HepG2 (cell line): ENCODE results near the gene FNDC10. TPM values are rescaled to one million over a fixed set of nuclear protein-coding genes. Genes with fewer than 3 reads are reported as not detected.
A peak's percentile ranks its signal among the peaks of the same experiment; 100 is the strongest.

Experiments
- ATAC-seq: fragments of 200-7000 bp; cut with Tn5 transposase; 3 replicates; pipeline ENCODE4 v1.9.1; 2020; ENCODE audit warnings: mild to moderate bottlenecking, moderate library complexity
- BruUV-seq: library from RNA; stranded (reverse); fragments of 400-500 nt; replicated peaks from 2 replicates; lab custom pipeline; 2021; lab: Mats Ljungman, UMichigan
- CTCF ChIA-PET: fragments of 300-600 bp; formaldehyde crosslinking; extraction: SDS; loops from one replicate; lab custom pipeline; 2021; ENCODE audit warnings: low total read pairs, inconsistent platforms, low intra/inter-chr PET ratio; lab: Yijun Ruan, JAX
- POLR2A ChIA-PET: fragments of 350-600 bp; sonication (Branson Sonifier 250); formaldehyde crosslinking; loops from one replicate; lab custom pipeline; 2020; ENCODE audit warnings: antibody characterized with exemption, inconsistent platforms; lab: Yijun Ruan, JAX
- DNase-seq: peaks from one replicate; pipeline ENCODE4 v3.0.0-alpha.2; 2015; ENCODE audit warnings: low spot score
- FAIRE-seq: peaks from 3 replicates; lab custom pipeline; 2011; peaks lifted over from hg19 to GRCh38; lab: Jason Lieb, UNC
- H2AFZ ChIP-seq: one replicate; pipeline ENCODE4 v1.6.1; 2011; ENCODE audit warnings: low read length, inconsistent platforms
- H3K27ac ChIP-seq: fragments of 300-600 bp; 3 replicates; pipeline ENCODE4 v1.8.0; 2011; ENCODE audit warnings: mixed run types, mild to moderate bottlenecking, mixed read lengths, low read length, inconsistent platforms; ENCODE audit not compliant: insufficient read depth; ENCODE audit errors: extremely low read length
- H3K27me3 ChIP-seq, 2 experiments: fragments of 200-600 bp in 1 of 2; 2 replicates in 1 of 2; 3 replicates in 1 of 2; pipeline versions ENCODE4 v1.6.0 to v1.8.0; 2011; ENCODE audit warnings: low read length in 2 of 2, mild to moderate bottlenecking in 2 of 2, moderate library complexity in 2 of 2, inconsistent platforms in 1 of 2; ENCODE audit not compliant: insufficient read depth in 2 of 2, control insufficient read depth in 1 of 2
- H3K36me3 ChIP-seq, 2 experiments: fragments of 200-600 bp in 1 of 2; replicated peaks in 1 of 2; 2 replicates in 1 of 2; 3 replicates in 1 of 2; pipeline versions ENCODE4 v1.5.1 to v1.8.0; 2011; ENCODE audit warnings: low read length in 2 of 2, inconsistent platforms in 1 of 2; ENCODE audit not compliant: insufficient read depth in 2 of 2, control insufficient read depth in 1 of 2
- H3K4me1 ChIP-seq: 2 replicates; pipeline ENCODE4 v1.5.1; 2012; ENCODE audit warnings: low read length, inconsistent platforms; ENCODE audit not compliant: insufficient read depth
- H3K4me2 ChIP-seq: 2 replicates; pipeline ENCODE4 v1.6.0; 2011; ENCODE audit warnings: low read depth, low read length, inconsistent platforms
- H3K4me3 ChIP-seq, 3 experiments: fragments of 200-600 bp in 1 of 3; sonication (generic), shearing (Covaris generic) in 1 of 3; replicated peaks in 1 of 3; 2 replicates each; pipeline ENCODE4 v1.5.1; 2011 to 2016; ENCODE audit warnings: low read length in 3 of 3, inconsistent platforms in 2 of 3, low read depth in 2 of 3, mild to moderate bottlenecking in 2 of 3, control low read depth in 1 of 3, mixed read lengths in 1 of 3; ENCODE audit not compliant: insufficient read depth in 1 of 3
- H3K79me2 ChIP-seq: one replicate; pipeline ENCODE4 v1.6.1; 2011; ENCODE audit warnings: low read length, inconsistent platforms; ENCODE audit not compliant: insufficient read depth
- H3K9ac ChIP-seq: 2 replicates; pipeline ENCODE4 v1.6.0; 2011; ENCODE audit warnings: mild to moderate bottlenecking, low read depth, low read length, inconsistent platforms; ENCODE audit not compliant: insufficient read depth
- H3K9me3 ChIP-seq: 2 replicates; pipeline ENCODE4 v1.5.1; 2012; ENCODE audit warnings: mild to moderate bottlenecking, low read length
- H4K20me1 ChIP-seq: 2 replicates; pipeline ENCODE4 v1.6.0; 2011; ENCODE audit warnings: inconsistent platforms, mild to moderate bottlenecking, low read length, moderate library complexity; ENCODE audit not compliant: insufficient read depth
- AGO1 ChIP-seq: fragments of 200-400 bp; formaldehyde crosslinking; IDR thresholded peaks from 2 replicates; pipeline ENCODE4 v1.6.1; 2017; ENCODE audit warnings: mild to moderate bottlenecking, low read depth, low read length, moderate library complexity; ENCODE audit not compliant: poor library complexity, severe bottlenecking
- BORCS8-MEF2B ChIP-seq: sonication (generic); formaldehyde crosslinking; IDR thresholded peaks from 2 replicates; pipeline ENCODE4 v1.8.0; 2022; ENCODE audit warnings: mild to moderate bottlenecking, missing genetic modification reagents
- CREM ChIP-seq, 2 experiments: sonication (generic) in 1 of 2; formaldehyde crosslinking in 1 of 2; IDR thresholded peaks; 2 replicates each; pipeline versions ENCODE4 v1.4.0 to v1.6.1; 2016 to 2020; ENCODE audit warnings: antibody characterized with exemption in 1 of 2, mild to moderate bottlenecking in 1 of 2, missing genetic modification reagents in 1 of 2
- IKZF4 ChIP-seq: sonication (generic); formaldehyde crosslinking; IDR thresholded peaks from 2 replicates; pipeline ENCODE4 v1.5.1; 2020; ENCODE audit warnings: borderline replicate concordance, mild to moderate bottlenecking, low read depth, missing genetic modification reagents; ENCODE audit errors: not compliant biosample characterization
- IRX3 ChIP-seq: sonication (generic); formaldehyde crosslinking; IDR thresholded peaks from 2 replicates; pipeline ENCODE4 v1.8.1; 2023; ENCODE audit warnings: mild to moderate bottlenecking, low read depth, missing genetic modification reagents, borderline replicate concordance
- PAWR ChIP-seq: sonication (generic); formaldehyde crosslinking; IDR thresholded peaks from 2 replicates; pipeline ENCODE4 v1.4.0; 2020; ENCODE audit warnings: missing genetic modification reagents, mild to moderate bottlenecking, borderline replicate concordance
- RFXAP ChIP-seq: sonication (generic); formaldehyde crosslinking; IDR thresholded peaks from 2 replicates; pipeline ENCODE4 v1.4.0; 2020; ENCODE audit warnings: missing genetic modification reagents, borderline replicate concordance
- THYN1 ChIP-seq: sonication (generic); formaldehyde crosslinking; IDR thresholded peaks from 2 replicates; pipeline ENCODE4 v1.8.1; 2023; ENCODE audit warnings: low read depth, mild to moderate bottlenecking, moderate library complexity, missing genetic modification reagents, borderline replicate concordance
- TP53 ChIP-seq: sonication (generic); formaldehyde crosslinking; conservative IDR thresholded peaks from 2 replicates; pipeline ENCODE4 v1.4.0; 2020; ENCODE audit warnings: missing genetic modification reagents
- TSC22D2 ChIP-seq: sonication (generic); formaldehyde crosslinking; IDR thresholded peaks from 2 replicates; pipeline ENCODE4 v1.5.1; 2020; ENCODE audit warnings: missing genetic modification reagents, mild to moderate bottlenecking, borderline replicate concordance
- ZFP82 ChIP-seq: sonication (generic); formaldehyde crosslinking; IDR thresholded peaks from 2 replicates; pipeline ENCODE4 v1.5.1; 2020; ENCODE audit warnings: mild to moderate bottlenecking, missing genetic modification reagents, borderline replicate concordance
- ZNF451 ChIP-seq: sonication (generic); formaldehyde crosslinking; IDR thresholded peaks from 2 replicates; pipeline ENCODE4 v1.5.0; 2020; ENCODE audit warnings: mild to moderate bottlenecking, missing genetic modification reagents
- ZNF570 ChIP-seq: sonication (generic); formaldehyde crosslinking; IDR thresholded peaks from 2 replicates; pipeline ENCODE4 v1.4.0; 2020; ENCODE audit warnings: mild to moderate bottlenecking, missing genetic modification reagents, borderline replicate concordance
- ZNF674 ChIP-seq: sonication (generic); formaldehyde crosslinking; IDR thresholded peaks from 2 replicates; pipeline ENCODE4 v1.5.0; 2020; ENCODE audit warnings: low read depth, mild to moderate bottlenecking, missing genetic modification reagents
- WGBS: methylation state at CpG from one replicate; pipeline ENCODE4 v1.1.6; 2017; ENCODE audit warnings: low lambda C conversion rate; 5-methylcytosine and 5-hydroxymethylcytosine counted together
- in situ Hi-C: cut with HindIII; loops from 2 replicates; pipeline ENCODE4 v1.10.0; 2017; ENCODE audit warnings: low pct_unique_long_range_greater_than_20kb; ENCODE audit not compliant: extremely low pct_ligation_motif_present
- intact Hi-C: fragments of 100-400 bp; cut with micrococcal nuclease; formaldehyde crosslinking; loops from one replicate; pipeline ENCODE4 v1.10.0; 2022; ENCODE audit not compliant: unreplicated experiment
- polyA plus RNA-seq, 8 experiments: library from polyadenylated mRNA; depleted of rRNA in 3 of 8; stranded (reverse) in 7 of 8; unstranded in 1 of 8; fragments of >200 nt; fragmentation: Illumina TruSeq in 4 of 8; extraction: Trizol in 4 of 8; gene quantifications; 2 replicates each; pipeline versions ENCODE4 v1.2.1 to v1.2.3, GENCODE V29; 2011 to 2016; ENCODE audit warnings: low read depth in 4 of 8, missing spikeins in 1 of 8, mixed read lengths in 1 of 8; ENCODE audit not compliant: insufficient read depth in 1 of 8
- total RNA-seq, 5 experiments: library from RNA; depleted of rRNA; stranded (reverse); fragments of >200 nt; fragmentation: Illumina TruSeq; extraction: Trizol; gene quantifications; 2 replicates each; pipeline ENCODE4 v1.2.3, GENCODE V29; 2016; ENCODE audit warnings: low read depth in 1 of 5
- TF ChIP-seq, protein P1 (sequence below): sonication (generic); formaldehyde crosslinking; IDR thresholded peaks from 2 replicates; pipeline ENCODE4 v1.4.0; 2020; ENCODE audit warnings: mild to moderate bottlenecking, low read depth, missing genetic modification reagents
- TF ChIP-seq, protein P2 (sequence below): sonication (generic); formaldehyde crosslinking; IDR thresholded peaks from 2 replicates; pipeline ENCODE4 v1.5.0; 2020; ENCODE audit warnings: missing genetic modification reagents

FNDC10 gene
- total and polyA plus RNA-seq, 2 of the 13 experiments (the other 11 are each of a cell fraction or from before 2014, with no cell fraction given): 2.2 to 2.5 TPM

DNA sequence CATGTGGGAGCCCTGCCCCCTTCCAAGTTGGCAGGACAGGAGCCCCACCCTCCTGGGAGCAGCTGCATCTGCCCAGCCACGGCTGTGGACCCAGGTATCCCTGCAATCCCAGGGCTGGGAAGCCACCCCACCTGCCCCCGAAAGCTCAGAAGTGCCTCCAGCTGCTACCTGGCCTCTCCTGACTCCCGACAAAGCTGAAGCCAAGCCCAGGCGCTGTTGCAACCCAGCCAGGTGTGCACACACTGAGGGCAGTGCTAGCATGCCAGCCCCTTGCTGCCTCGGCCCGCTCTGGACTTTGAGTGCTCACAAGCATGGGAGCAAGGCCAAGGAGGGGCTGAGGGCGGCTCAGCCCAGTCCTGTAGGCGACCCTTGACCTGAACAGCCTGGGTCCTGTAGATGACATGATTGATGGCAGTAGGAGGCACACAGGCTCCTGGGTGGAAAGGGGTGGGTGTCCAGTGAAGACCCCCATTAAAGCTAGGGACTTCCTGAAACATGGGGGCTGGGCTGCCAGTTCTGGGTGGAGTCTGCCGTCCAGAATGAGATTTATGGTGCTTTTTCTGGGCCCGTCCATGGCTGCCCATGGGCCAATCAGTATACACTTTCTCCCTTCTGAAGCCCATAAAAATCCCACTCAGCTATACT is 22.4 kb downstream of the FNDC10 start (continued):
- TF ChIP-seq ZFP82 (no peak), RFXAP (CRISPR knock-in tag) (no peak), ZNF451 (CRISPR knock-in tag) (0 out of 2 replicates have a peak, but pooled peaks have one; percentile 33), ZNF570 (CRISPR knock-in tag) (no peak)

DNA sequence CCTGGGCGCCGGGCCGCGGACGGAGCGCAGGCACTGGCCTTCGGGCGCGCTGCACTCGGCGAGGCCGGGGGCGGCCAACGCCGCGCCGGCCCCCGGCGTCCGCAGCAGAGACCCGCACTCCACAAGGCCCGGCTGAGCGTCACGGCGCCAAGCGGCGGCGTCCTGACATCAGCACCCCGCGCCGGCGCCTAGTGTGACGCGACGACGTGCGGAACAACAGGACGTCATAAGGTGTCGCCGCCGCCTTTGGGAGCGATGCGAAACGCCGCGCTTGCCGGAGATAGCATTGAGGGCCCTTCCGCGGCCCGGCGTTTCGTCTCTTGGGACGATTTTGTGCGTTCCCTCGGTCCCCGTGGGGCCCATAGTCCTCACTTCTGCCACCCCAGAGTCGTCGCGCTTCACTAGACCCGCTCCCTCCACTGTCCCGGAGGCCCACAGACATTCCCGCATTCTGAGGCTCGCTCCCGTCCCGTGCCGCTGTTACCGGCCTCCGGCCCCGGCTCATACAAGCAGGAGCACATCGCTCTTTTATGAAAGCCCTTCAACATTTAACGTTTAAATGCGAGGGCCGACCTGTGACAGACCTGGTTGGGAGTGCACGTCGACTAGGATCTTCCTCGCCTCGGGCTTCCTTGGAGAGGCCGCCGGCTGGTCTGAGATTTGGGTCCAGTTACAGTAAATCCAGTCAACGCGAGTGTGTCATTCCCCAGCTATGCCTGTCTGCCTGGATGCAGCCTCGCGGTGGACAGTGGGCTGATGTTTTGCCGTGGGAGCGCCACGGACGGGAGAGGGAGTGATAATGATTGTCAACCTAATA is 25.0 kb downstream of the FNDC10 start, which contains the start of gene SSU72:
Gene SSU72 (minus strand): TSS at position 143 of the 817 bp plus-strand sequence. CDS start 306 bp downstream, outside the sequence.
- Histone ChIP-seq H3K4me2 (peak within 1 kb of the TSS; percentile 100), H3K9me3 (no peaks in the 10 kb centered on the region), H3K27ac (peak within 1 kb of the TSS; percentile 87), H4K20me1 (peaks cover 5% of the 10 kb centered on the region), H3K36me3 (peaks cover 2 to 4% of the 10 kb centered on the region in 2 experiments; a peak in 2 of 5 replicates), H3K4me1 (peaks cover 56% of the 10 kb centered on the region), H3K9ac (peak within 1 kb of the TSS; percentile 96), H2AFZ (peak within 1 kb of the TSS; percentile 81), H3K4me3 (peak within 1 kb of the TSS; percentile 86 to 99 (median 99)), H3K79me2 (peaks cover 37% of the 10 kb centered on the region), H3K27me3 (peaks cover 0 to 13% of the 10 kb centered on the region in 2 experiments; a peak in 1 of 5 replicates)
- BruUV-seq: TSS peak; percentile 93
- intact Hi-C loops (loop anchor here (5.0 kb wide), 1 partner anchor 37 kb away; no protein-coding TSS in a partner anchor), in situ Hi-C loops (loop anchor here (5.0 kb wide), 1 partner anchor 42 kb away; the partner anchor contains the start of gene MIB2)
- CTCF ChIA-PET: no interaction called here
- ATAC-seq (peak; percentile 58), FAIRE-seq (no peak), DNase-seq (peak; percentile 76)
- POLR2A ChIA-PET: interaction anchor here (3.4 to 4.4 kb wide), 2 partner anchors 12 to 40 kb away, joined by 12 to 29 read pairs; partner anchors contain the start of gene MIB2
- under 1% methylated on average over 38 of the region's 87 CpGs for WGBS
- no peak for TF ChIP-seq TP53
- TF ChIP-seq BORCS8-MEF2B: 0 out of 2 replicates have a peak, but pooled peaks have one; percentile 51
- TF ChIP-seq THYN1 (CRISPR knock-in tag): no peak
- TF ChIP-seq AGO1: no peak
- peak; percentile 99 for TF ChIP-seq CREM (IDR thresholded peaks at IDR 0.05)
- TF ChIP-seq CREM (CRISPR knock-in tag; IDR thresholded peaks at IDR 0.05): peak; percentile 98
- no peak for TF ChIP-seq ZNF674 (CRISPR knock-in tag)
- no peak for TF ChIP-seq PAWR (CRISPR knock-in tag)
- peak; percentile 70; the same call in 1 of the 2 replicates for TF ChIP-seq TSC22D2 (CRISPR knock-in tag)
- TF ChIP-seq IKZF4: no peak
- TF ChIP-seq IRX3 (CRISPR knock-in tag): no peak
- TF ChIP-seq, protein P1, sequence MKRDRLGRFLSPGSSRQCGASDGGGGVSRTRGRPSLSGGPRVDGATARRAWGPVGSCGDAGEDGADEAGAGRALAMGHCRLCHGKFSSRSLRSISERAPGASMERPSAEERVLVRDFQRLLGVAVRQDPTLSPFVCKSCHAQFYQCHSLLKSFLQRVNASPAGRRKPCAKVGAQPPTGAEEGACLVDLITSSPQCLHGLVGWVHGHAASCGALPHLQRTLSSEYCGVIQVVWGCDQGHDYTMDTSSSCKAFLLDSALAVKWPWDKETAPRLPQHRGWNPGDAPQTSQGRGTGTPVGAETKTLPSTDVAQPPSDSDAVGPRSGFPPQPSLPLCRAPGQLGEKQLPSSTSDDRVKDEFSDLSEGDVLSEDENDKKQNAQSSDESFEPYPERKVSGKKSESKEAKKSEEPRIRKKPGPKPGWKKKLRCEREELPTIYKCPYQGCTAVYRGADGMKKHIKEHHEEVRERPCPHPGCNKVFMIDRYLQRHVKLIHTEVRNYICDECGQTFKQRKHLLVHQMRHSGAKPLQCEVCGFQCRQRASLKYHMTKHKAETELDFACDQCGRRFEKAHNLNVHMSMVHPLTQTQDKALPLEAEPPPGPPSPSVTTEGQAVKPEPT (CRISPR knock-in tag): no peak
- TF ChIP-seq, protein P2, sequence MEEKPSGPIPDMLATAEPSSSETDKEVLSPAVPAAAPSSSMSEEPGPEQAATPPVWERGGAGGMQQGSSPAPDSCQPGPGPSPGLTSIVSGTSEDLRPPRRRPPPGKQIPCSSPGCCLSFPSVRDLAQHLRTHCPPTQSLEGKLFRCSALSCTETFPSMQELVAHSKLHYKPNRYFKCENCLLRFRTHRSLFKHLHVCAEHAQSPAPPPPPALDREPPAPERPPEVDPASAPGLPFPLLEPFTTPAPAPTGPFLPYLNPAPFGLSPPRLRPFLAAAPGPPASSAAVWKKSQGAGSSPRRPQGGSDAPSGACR (CRISPR knock-in tag): no peak
